ENCODE results near the gene PLAGL2. TPM values are rescaled to one million over a fixed set of nuclear protein-coding genes. Genes with fewer than 3 reads are reported as not detected.

The PLAGL2 gene
- total RNA-seq, 2 experiments from 2014 or later: 15.6 to 16.9 TPM

GRCh38 chr20:32189123-32189410, 18.5 kb downstream of the PLAGL2 start:
- Mint-ChIP-seq H3K27me3 (no peaks in the 10 kb centered on the region), H3K4me3 (peak overlapping the region; percentile 88), H3K27ac (peak overlapping the region; percentile 85), H3K9me3 (no peaks in the 10 kb centered on the region), H3K4me1 (ENCODE audit: low read depth) (peaks cover 29% of the 10 kb centered on the region), H3K36me3 (ENCODE audit: low read depth) (peaks cover 6% of the 10 kb centered on the region)
- Histone ChIP-seq H3K27me3 (ENCODE audit: control insufficient read depth in 1 of 2, insufficient read depth in 2 of 2, low read length in 2 of 2) (no peaks in the 10 kb centered on the region), H3K4me3 (ENCODE audit: low read length) (peak overlapping the region; percentile 78), H3K36me3 (ENCODE audit: insufficient read depth, low read length) (no peaks in the 10 kb centered on the region), H3K27ac (ENCODE audit: low read depth in 1 of 2, low read length in 2 of 2) (no peak overlapping the region), H3K9me3 (ENCODE audit: control insufficient read depth in 1 of 2, insufficient read depth in 1 of 2, low read length in 2 of 2) (no peaks in the 10 kb centered on the region), H3K4me1 (ENCODE audit: insufficient read depth, low read length) (peaks cover 25% of the 10 kb centered on the region)
- no peak for TF ChIP-seq CTCF (IDR thresholded peaks at IDR 0.05)
- CTCF ChIA-PET: no interaction called here
- ATAC-seq (ENCODE audit: poor library complexity): no peak
- DNase-seq: peak in 1 of 14 experiments; percentile 29
- intact Hi-C loops (cut with DNase I, micrococcal nuclease): no loop called here
- POLR2A ChIA-PET: interaction anchor here (1.1 to 1.2 kb wide), 2 partner anchors 80 to 97 kb away, joined by 3 to 5 read pairs; partner anchors contain the start of gene TM9SF4

DNA sequence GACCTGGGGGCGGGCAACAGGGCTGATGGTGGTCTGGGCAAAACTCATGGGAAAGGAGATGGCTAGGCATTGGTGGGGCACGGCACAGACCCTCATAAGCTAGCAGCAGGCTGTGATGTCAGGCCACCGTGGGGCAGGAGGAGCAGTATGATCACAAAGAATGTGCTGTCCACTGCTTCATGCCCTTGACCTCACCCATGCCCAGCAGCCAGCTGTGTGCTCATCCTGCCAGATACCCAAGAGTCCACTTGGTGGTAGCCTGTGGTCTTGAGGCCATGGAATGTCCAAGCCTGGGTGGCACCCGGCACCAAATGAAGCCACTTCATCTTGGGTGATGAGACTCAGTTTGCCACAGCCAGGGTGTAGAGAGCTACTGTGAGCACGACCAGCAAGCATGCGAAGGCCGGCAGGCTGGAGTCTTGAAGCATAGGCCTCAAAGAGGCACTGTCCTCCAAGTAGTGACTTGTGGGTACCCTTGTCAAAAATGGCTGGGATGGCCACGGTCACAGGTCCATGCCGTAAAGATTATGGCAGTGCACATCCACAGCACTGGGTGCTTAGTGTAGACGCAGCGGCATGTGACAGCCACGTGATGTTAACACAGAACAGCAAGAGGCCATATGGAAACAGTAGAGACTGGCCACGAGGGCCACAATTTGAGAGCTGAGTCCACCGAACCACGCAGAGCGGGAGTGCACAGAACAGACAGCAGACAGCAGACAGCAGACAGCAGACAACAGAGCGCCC, 19.0 kb downstream of the PLAGL2 start:
- no peak overlapping the region for H3K4me3 ChIP-seq (ENCODE audit: low read length)
- H3K4me1 ChIP-seq (ENCODE audit: insufficient read depth, low read length): peaks cover 25% of the 10 kb centered on the region
- intact Hi-C loops (cut with DNase I, micrococcal nuclease): no loop called here
- ChIA-PET CTCF (no interaction called here), POLR2A (interaction anchor here (1.1 to 1.2 kb wide), 2 partner anchors 79 to 97 kb away, joined by 3 to 5 read pairs; partner anchors contain the start of gene TM9SF4)
- H3K27me3 ChIP-seq (ENCODE audit: control insufficient read depth in 1 of 2, insufficient read depth in 2 of 2, low read length in 2 of 2): no peaks in the 10 kb centered on the region
- H3K36me3 Mint-ChIP-seq (ENCODE audit: low read depth): peaks cover 6% of the 10 kb centered on the region
- no peak for TF ChIP-seq CTCF (IDR thresholded peaks at IDR 0.05)
- H3K4me1 Mint-ChIP-seq (ENCODE audit: low read depth): peaks cover 29% of the 10 kb centered on the region
- H3K9me3 ChIP-seq (ENCODE audit: control insufficient read depth in 1 of 2, insufficient read depth in 1 of 2, low read length in 2 of 2): no peaks in the 10 kb centered on the region
- no peaks in the 10 kb centered on the region for H3K36me3 ChIP-seq (ENCODE audit: insufficient read depth, low read length)
- H3K27me3 Mint-ChIP-seq: no peaks in the 10 kb centered on the region
- peak overlapping the region; percentile 88 for H3K4me3 Mint-ChIP-seq
- H3K27ac Mint-ChIP-seq: peak overlapping the region; percentile 85
- no peak for DNase-seq
- H3K9me3 Mint-ChIP-seq: no peaks in the 10 kb centered on the region
- H3K27ac ChIP-seq (ENCODE audit: low read depth in 1 of 2, low read length in 2 of 2): no peak overlapping the region
- no peak for ATAC-seq (ENCODE audit: poor library complexity)

DNA sequence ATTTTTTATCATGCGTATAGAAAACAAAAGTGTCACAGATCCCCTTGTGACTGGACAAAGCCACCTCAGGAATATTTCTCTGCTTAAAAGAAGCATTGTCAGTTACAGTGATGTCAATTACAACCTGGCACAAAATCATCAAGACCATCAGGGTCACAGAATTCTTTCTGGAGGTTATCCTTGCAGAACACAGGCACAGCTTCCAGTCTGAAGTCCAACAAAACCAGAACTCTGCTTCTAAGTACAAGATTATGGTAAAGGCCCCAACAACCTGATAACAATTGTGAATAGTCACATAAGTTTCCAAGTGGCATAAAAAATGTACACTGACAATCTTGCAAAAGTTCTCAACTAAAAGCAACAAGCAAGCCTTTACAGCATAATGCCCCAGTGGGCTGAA, 21.0 kb downstream of the PLAGL2 start:
- H3K27ac ChIP-seq (ENCODE audit: low read depth in 1 of 2, low read length in 2 of 2): no peak overlapping the region
- Mint-ChIP-seq H3K4me3 (no peak overlapping the region), H3K4me1 (ENCODE audit: low read depth) (peaks cover 23% of the 10 kb centered on the region), H3K27ac (no peak overlapping the region), H3K9me3 (no peaks in the 10 kb centered on the region), H3K27me3 (no peaks in the 10 kb centered on the region), H3K36me3 (ENCODE audit: low read depth) (no peaks in the 10 kb centered on the region)
- no peak for DNase-seq
- peaks cover 25% of the 10 kb centered on the region for H3K4me1 ChIP-seq (ENCODE audit: insufficient read depth, low read length)
- ChIA-PET POLR2A (no interaction called here), CTCF (no interaction called here)
- no peak for ATAC-seq (ENCODE audit: poor library complexity)
- H3K4me3 ChIP-seq (ENCODE audit: low read length): no peak overlapping the region
- no peaks in the 10 kb centered on the region for H3K27me3 ChIP-seq (ENCODE audit: control insufficient read depth in 1 of 2, insufficient read depth in 2 of 2, low read length in 2 of 2)
- no peaks in the 10 kb centered on the region for H3K9me3 ChIP-seq (ENCODE audit: control insufficient read depth in 1 of 2, insufficient read depth in 1 of 2, low read length in 2 of 2)
- intact Hi-C loops (cut with DNase I, micrococcal nuclease): no loop called here
- TF ChIP-seq CTCF (IDR thresholded peaks at IDR 0.05): no peak
- no peaks in the 10 kb centered on the region for H3K36me3 ChIP-seq (ENCODE audit: insufficient read depth, low read length)

Measured in CD4-positive, alpha-beta T cell (primary cell).